GM18505 (cell line): Measurements from ENCODE around the gene KIAA0513.

ENCODE experiments used
- ATAC-seq: cut with Tn5 transposase; IDR thresholded peaks from one replicate; pipeline ENCODE4 v1.9.1; 2021; ENCODE audit not compliant: unreplicated experiment
- POLR2A ChIP-seq: IDR thresholded peaks from 4 replicates; pipeline ENCODE4 v1.6.1; 2011; ENCODE audit warnings: borderline replicate concordance; ENCODE audit not compliant: insufficient read depth, insufficient read length; ENCODE audit errors: extremely low read depth

Gene KIAA0513

DNA sequence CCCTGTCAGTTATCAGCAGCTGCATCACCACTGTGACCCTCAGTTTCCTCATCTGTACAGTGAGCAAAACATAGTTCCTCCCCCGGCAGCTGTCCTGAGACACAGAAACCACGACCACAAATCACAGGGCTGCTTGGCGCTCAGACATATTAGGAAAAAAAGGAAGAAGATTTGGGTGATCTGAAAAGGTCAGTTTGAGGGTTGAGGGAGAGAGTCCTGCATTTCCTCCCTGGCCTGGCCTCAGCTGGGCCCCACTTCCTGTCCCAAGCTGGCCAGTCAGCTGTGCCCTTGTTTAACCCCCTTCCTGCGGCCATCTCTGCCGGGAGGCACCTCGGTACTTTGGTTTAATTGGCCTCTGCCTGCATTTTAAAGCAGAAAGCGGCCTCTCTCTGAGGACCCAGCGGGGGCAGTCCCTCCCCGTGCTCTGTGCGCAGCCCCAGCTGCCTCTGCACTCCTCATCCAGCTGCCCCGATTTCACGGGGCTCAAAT is 108.7 kb downstream of the KIAA0513 start:
- TF ChIP-seq POLR2A = no peak
- no peak for ATAC-seq

DNA sequence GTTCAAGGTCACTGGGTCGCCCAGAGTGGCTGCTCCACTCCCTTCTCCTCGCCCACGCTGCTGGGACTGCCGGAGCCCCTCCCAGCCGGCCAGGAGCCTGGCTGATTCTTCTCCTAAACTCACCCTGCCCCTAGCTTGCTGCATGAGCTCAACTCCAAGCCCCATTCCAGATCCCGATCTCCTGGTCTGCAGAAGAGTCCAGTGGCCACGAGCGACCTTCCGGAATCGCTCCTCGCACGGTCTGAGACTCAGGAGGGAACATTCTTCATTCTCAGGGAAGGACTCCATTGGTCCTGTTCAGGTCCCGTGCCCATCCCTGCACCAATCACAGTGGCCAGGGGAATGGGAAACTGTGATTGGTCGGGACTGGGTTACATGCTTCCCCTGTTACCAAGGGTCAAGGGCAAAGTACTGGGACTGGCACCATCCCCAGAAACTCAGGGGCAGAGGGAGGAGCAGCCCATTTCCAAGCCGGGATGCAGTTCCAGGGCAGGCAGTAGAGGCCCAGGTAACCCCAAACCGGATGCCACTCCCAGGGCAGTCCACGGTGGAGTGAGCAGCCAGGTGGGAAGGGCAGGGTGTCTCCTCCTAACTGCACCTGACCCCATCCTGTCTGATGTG is 109.2 kb downstream of the KIAA0513 start:
- ATAC-seq = no peak
- no peak for TF ChIP-seq POLR2A

DNA sequence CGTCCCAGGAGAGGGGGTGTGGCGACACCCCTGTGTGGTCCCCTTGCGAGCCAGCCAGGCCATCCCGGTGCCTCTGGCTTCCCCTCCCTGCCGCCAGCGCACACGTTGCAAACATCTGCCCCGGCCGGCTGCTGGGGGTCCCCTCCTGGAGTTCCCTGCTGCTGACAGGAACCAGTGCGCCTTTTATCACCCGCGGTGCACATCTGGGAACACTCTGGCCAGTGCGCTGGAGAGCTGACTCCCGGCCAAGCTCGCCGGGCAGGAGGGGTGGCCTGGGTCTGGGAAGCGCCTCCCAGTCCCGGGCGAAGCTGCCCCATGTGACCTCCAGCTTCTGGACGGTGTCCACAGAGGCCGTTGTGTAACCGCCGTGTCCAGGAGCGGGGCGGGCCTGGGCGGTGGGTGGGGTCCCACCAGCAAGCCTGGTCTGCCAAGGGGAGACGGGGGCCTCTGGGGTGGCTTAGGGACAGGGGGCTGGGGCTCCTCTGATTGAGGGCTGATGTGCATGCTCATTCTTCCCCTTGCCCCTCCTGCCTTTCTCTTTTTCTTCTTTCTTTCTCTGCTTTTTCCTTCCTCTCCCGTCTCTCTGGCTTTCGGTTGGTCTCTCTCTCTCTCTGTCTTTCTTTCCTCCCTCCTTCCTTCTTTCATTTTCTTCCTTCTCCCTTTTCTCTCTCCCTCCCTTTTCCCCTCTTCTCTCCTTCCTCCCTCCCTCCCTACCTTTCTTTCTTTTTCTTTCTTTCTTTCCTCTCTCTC is 109.9 kb downstream of the KIAA0513 start:
- TF ChIP-seq POLR2A = no peak
- ATAC-seq = no peak

DNA sequence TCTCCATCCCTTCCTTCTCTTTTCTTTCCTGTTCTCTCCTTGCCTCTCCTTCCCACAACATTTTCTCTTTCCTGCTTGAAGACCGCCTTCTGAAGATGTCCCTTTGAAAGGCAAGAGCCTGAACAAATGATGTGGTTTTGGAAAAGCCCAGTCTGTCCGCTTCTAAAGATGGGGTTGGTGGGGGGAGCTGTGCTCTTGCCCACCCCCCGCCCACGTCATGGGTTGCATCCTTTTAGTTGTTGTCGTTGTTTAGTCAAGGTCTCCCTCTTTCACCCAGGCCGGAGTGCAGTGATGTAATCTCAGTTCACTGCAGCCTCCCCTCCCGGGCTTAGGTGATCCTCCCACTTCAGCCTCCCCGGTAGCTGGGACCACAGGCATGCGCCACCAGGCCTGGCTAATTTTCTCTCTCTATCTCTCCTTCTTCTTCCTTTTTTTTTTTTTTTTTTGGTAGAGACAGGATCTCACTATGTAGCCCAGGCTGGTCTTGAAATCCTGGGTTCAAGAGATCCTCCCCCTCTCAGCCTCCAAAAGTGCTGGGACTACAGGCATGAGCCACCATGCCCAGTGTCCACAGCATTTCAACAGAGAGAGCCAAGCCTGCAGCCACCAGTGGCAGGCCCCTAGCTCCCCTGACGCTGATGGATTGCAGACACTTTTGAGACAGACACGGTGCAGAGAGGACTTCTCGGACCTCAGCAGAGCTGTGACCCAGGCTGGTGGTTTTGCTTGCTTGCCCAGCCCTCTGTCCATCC is 110.7 kb downstream of the KIAA0513 start:
- no peak for TF ChIP-seq POLR2A
- ATAC-seq = no peak

DNA sequence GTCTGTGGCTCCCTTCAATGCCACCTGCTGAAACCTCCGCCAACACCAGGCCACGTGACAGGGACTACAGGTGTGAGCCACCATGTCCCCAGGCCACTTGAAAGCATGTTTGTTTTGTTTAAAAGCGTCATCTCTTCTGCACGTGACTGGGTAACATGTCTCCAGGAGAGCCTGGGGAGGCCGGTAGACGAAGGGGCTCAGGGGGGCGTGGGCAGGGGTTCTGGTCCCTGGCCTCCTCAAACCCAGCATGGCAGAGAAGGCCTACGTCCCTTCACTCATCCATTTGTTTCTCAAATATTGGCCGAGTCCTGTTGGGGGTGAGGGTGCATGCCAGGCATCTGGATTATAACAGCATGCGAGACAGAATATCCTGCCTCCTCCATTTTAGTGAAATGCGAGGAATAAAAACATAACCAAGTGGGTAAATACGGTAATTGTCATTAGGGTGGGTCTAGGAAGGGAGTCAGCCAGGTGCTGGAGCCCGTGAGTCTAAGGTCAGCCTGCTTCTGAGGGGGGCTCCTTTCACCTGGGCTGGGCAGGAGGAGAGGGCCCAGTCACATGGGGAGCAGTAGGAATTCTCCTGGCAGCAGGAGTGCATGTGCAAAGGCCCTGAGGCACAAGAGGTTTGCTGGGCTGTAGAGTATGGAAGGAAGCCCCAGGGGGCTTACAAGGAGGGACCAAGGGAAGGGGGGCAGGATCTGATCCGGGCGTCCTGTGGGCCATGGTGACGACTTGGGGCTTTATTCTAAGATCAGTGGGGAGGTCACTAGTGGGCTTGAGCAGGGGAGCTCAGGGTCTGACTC is 111.4 kb downstream of the KIAA0513 start:
- no peak for TF ChIP-seq POLR2A
- ATAC-seq = no peak

DNA sequence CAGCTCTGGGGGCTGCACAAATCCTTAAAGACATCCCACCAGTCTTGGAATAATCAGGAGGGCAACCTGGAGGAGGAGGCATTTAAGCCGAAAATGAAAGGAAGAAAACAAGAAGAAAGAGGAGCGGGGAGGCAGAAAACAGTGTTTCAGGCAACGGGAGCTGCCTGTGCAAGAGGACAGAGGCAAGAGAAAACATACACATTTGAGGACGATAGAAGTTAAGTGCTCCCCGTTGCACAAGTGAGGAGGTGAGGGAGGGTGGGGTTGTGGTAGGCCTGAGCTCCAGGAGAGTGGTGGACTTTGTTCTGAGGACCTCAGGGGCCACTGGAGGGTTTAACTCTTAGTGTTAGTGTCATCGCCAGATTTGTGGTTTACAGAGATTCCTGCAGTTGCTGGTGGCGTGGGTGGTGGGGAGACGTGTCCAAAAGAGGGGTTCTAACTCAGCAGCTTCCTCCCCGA is 112.3 kb downstream of the KIAA0513 start:
- TF ChIP-seq POLR2A = no peak
- no peak for ATAC-seq

DNA sequence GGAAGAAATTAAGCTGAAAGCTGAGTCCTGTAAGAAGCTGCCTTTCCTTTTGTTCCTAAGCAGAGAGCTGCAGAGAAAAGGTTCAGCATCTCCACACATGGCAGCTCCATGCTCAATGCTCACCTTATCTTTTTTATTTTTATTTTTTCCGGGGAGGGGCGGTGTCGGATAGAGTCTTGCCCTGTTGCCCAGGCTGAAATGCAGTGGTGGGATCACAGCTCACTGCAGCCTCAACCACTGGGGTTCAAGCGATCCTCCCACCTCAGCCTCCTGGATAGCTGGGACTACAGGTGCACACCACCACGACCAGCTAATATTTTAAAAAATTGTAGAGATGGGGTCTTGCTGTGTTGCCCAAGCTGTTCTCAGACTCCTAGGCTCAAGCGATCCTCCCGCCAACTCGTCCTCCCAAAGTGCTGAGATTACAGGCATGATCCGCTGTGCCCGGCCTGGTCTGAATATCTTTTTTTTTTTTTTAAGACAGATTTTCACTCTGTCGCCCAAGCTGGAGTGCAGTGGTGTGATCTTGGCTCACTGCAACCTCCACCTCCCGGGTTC is 112.9 kb downstream of the KIAA0513 start:
- no peak for TF ChIP-seq POLR2A
- ATAC-seq = no peak

DNA sequence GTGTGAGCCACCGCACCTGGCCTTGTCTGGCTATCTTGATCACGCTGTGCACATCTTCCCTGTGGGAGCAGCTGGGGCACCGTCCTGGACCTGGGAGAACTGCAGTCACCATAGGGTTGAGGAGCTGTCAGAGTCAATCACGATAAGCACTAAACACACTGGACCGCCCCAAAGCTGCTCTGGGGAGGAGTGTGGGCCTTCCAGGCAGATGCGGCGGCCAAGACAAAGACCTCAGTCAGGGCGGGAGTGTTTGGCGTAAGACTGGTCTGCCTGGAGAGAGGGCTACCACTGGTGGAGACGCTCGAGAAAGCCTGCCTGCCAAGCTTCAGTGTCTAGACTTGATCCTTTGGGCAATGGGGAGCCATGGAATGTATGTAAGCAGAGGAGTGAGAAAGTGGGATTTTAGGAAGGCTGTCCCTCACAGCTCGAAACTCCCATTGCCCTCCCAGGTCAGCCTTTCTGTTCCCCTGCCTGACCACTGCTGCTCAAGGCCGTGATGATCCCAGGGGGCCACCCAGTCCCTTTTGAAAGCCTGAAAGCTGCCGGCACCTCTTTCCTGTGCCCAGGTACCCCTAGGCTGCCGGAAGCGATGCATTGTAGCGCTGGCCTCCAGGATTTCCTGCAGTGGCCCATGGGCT is 114.0 kb downstream of the KIAA0513 start:
- no peak for TF ChIP-seq POLR2A
- no peak for ATAC-seq

DNA sequence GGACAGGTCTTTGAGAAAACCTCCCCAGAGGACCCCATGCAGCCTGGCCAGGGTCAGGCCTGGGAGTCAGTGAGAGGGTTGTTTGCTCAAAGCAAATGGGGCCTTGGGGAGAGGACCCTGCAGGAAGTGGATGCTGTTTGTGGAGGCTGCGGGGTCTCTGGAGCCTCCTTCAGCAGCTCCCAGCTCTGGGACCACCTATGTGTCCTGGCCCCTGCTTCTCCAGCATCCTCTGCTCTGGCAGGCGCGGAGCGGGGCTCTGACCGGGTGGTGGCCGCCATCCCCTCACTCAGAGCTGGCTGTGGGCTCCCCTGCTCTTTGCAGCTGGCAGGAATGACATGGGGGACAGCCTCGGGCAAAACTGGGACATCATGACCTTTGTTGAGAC is 114.5 kb downstream of the KIAA0513 start:
- TF ChIP-seq POLR2A = no peak
- ATAC-seq = no peak

DNA sequence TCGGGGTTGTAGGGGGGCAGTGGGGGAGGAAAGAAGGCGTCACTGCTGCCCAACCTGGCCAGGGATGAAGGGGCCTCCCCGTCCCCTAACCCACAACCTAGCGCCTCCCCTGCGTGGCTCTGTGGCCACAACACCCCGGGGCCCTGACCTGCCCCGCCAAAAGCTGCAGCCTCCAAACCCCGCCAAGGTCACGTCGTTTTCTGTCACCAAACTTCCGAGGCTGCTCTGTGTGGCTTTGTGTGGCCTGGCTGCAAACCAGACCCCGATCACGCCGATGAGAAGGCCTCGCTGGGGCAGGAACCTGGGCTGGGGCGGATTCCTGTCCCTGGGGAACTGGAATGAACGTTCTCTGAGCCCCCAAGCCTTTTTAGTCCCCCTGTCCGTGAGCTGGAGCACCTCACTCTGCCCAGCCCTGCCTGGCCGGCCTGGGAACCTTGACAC is 115.2 kb downstream of the KIAA0513 start:
- TF ChIP-seq POLR2A = no peak
- ATAC-seq = no peak
